IMR-90 (cell line): ENCODE results near the gene GABRB1. TPM values are rescaled to one million over a fixed set of nuclear protein-coding genes. Genes with fewer than 3 reads are reported as not detected.

Experiments used
- ATAC-seq: fragments of 200-7000 bp; cut with Tn5 transposase; 2 replicates; pipeline ENCODE4 v1.9.1; 2020; ENCODE audit warnings: low read depth, mild to moderate bottlenecking, moderate library complexity
- BruUV-seq: library from RNA; stranded (reverse); fragments of 400-500 nt; replicated peaks from 2 replicates; lab custom pipeline; 2021; lab: Mats Ljungman, UMichigan
- CTCF ChIA-PET: fragments of 300-600 bp; formaldehyde crosslinking; extraction: SDS; loops from one replicate; lab custom pipeline; 2021; ENCODE audit warnings: antibody characterized with exemption; lab: Yijun Ruan, JAX
- POLR2A ChIA-PET: fragments of 300-600 bp; sonication (Branson Sonifier 250); formaldehyde crosslinking; loops from one replicate; lab custom pipeline; 2022; ENCODE audit warnings: antibody characterized with exemption; ENCODE audit not compliant: unreplicated experiment; lab: Charles Lee
- DNase-seq: peaks from one replicate; pipeline ENCODE4 v3.0.0; 2013
- H2AFZ ChIP-seq: replicated peaks from 2 replicates; pipeline ENCODE3; 2013; ENCODE audit warnings: low read length, mild to moderate bottlenecking; ENCODE audit not compliant: poor library complexity
- H2AK5ac ChIP-seq: 2 replicates; pipeline ENCODE4 v1.6.1; 2013; ENCODE audit warnings: low read depth, low read length, inconsistent platforms
- H2AK9ac ChIP-seq: replicated peaks from 2 replicates; pipeline ENCODE3; 2013; ENCODE audit warnings: mild to moderate bottlenecking, low read depth, low read length, moderate library complexity; ENCODE audit not compliant: poor library complexity
- H2BK120ac ChIP-seq: 2 replicates; pipeline ENCODE4 v1.6.1; 2013; ENCODE audit warnings: low read depth, low read length, inconsistent platforms
- H2BK15ac ChIP-seq: 3 replicates; pipeline ENCODE4 v1.6.1; 2013; ENCODE audit warnings: low read depth, low read length, inconsistent platforms
- H2BK20ac ChIP-seq: 2 replicates; pipeline ENCODE4 v1.6.1; 2013; ENCODE audit warnings: low read depth, mild to moderate bottlenecking, inconsistent platforms, low read length, moderate library complexity
- H2BK5ac ChIP-seq: 2 replicates; pipeline ENCODE4 v1.6.1; 2013; ENCODE audit warnings: mild to moderate bottlenecking, low read depth, low read length, inconsistent platforms; ENCODE audit not compliant: poor library complexity, severe bottlenecking
- H3K14ac ChIP-seq: replicated peaks from 2 replicates; pipeline ENCODE4 v1.6.1; 2013; ENCODE audit warnings: low read depth, low read length, inconsistent platforms
- H3K18ac ChIP-seq: 2 replicates; pipeline ENCODE4 v1.6.1; 2013; ENCODE audit warnings: low read depth, low read length, control low read depth
- H3K23ac ChIP-seq: 2 replicates; pipeline ENCODE4 v1.6.1; 2013; ENCODE audit warnings: low read depth, low read length, inconsistent platforms
- H3K27ac ChIP-seq: 2 replicates; pipeline ENCODE4 v1.5.1; 2013; ENCODE audit warnings: mild to moderate bottlenecking, control low read depth, low read length; ENCODE audit not compliant: insufficient read depth
- H3K27me3 ChIP-seq: 2 replicates; pipeline ENCODE4 v1.6.1; 2013; ENCODE audit warnings: low read length; ENCODE audit not compliant: control insufficient read depth, insufficient read depth
- H3K36me3 ChIP-seq: 2 replicates; pipeline ENCODE4 v1.6.1; 2013; ENCODE audit warnings: low read length, mixed read lengths; ENCODE audit not compliant: control insufficient read depth, insufficient read depth
- H3K4ac ChIP-seq: 2 replicates; pipeline ENCODE4 v1.6.1; 2013; ENCODE audit warnings: low read depth, low read length, inconsistent platforms
- H3K4me1 ChIP-seq: 2 replicates; pipeline ENCODE4 v1.6.1; 2013; ENCODE audit warnings: low read length, mixed read lengths; ENCODE audit not compliant: control insufficient read depth, insufficient read depth
- H3K4me2 ChIP-seq: 2 replicates; pipeline ENCODE4 v1.6.1; 2013; ENCODE audit warnings: low read depth, mild to moderate bottlenecking, control low read depth, low read length, moderate library complexity
- H3K4me3 ChIP-seq: 2 replicates; pipeline ENCODE4 v1.5.1; 2013; ENCODE audit warnings: low read depth, mild to moderate bottlenecking, control low read depth, low read length, moderate library complexity; ENCODE audit not compliant: insufficient read depth
- H3K56ac ChIP-seq: 2 replicates; pipeline ENCODE4 v1.6.1; 2013; ENCODE audit warnings: low read length, inconsistent platforms; ENCODE audit not compliant: insufficient read depth; ENCODE audit errors: extremely low read depth
- H3K79me1 ChIP-seq, 2 experiments: 2 replicates each; pipeline ENCODE4 v1.6.1; 2013; ENCODE audit warnings: low read length in 2 of 2, inconsistent platforms in 1 of 2, low read depth in 1 of 2
- H3K9ac ChIP-seq: 2 replicates; pipeline ENCODE4 v1.6.1; 2013; ENCODE audit warnings: low read depth, low read length, control low read depth
- H3K9me1 ChIP-seq: 2 replicates; pipeline ENCODE4 v1.6.1; 2013; ENCODE audit warnings: low read length, inconsistent platforms; ENCODE audit not compliant: insufficient read depth
- H3K9me3 ChIP-seq: 2 replicates; pipeline ENCODE4 v1.6.1; 2013; ENCODE audit warnings: low read length; ENCODE audit not compliant: control insufficient read depth, insufficient read depth
- H4K20me1 ChIP-seq: 2 replicates; pipeline ENCODE4 v1.6.1; 2013; ENCODE audit warnings: low read length, inconsistent platforms; ENCODE audit not compliant: insufficient read depth
- H4K5ac ChIP-seq: 2 replicates; pipeline ENCODE4 v1.6.1; 2013; ENCODE audit warnings: mild to moderate bottlenecking, low read depth, low read length, control low read depth
- H4K8ac ChIP-seq, 2 experiments: 2 replicates each; pipeline ENCODE4 v1.6.1; 2013; ENCODE audit warnings: low read depth in 2 of 2, low read length in 2 of 2, control low read depth in 1 of 2, inconsistent platforms in 1 of 2
- H4K91ac ChIP-seq: 2 replicates; pipeline ENCODE4 v1.6.1; 2013; ENCODE audit warnings: low read depth, low read length, inconsistent platforms; ENCODE audit not compliant: insufficient read depth
- CEBPB ChIP-seq: IDR thresholded peaks from 2 replicates; pipeline ENCODE4 v1.6.1; 2012; ENCODE audit warnings: low read depth, low read length, improper control_type of control experiment
- CTCF ChIP-seq: conservative IDR thresholded peaks from 2 replicates; pipeline ENCODE4 v1.5.1; 2012; ENCODE audit warnings: mild to moderate bottlenecking, low read depth, low read length, improper control_type of control experiment
- FOS ChIP-seq: fragments of 150-350 bp; IDR thresholded peaks from 2 replicates; pipeline ENCODE4 v1.6.1; 2016; ENCODE audit warnings: low read depth, low read length
- NFE2L2 ChIP-seq: fragments of 150-350 bp; IDR thresholded peaks from 2 replicates; pipeline ENCODE4 v1.6.1; 2016; ENCODE audit warnings: low read depth, mild to moderate bottlenecking, low read length
- WGBS, 2 experiments: methylation state at CpG; one replicate each; pipeline versions ENCODE4 v1.1.5 to v1.1.7; 2013; ENCODE audit warnings: missing lambda C conversion rate in 2 of 2; ENCODE audit not compliant: insufficient read length in 1 of 2; ENCODE audit errors: extremely low coverage in 2 of 2; 5-methylcytosine and 5-hydroxymethylcytosine counted together
- dilution Hi-C: fragments of 300-500 bp; cut with HindIII; formaldehyde crosslinking; loops from one replicate; pipeline ENCODE4 v1.14.3; 2018; ENCODE audit warnings: low sequenced_read_pairs; ENCODE audit not compliant: unreplicated experiment
- in situ Hi-C: fragments of 300-500 bp; cut with MboI; formaldehyde crosslinking; loops from 3 replicates; pipeline ENCODE4 v1.14.3; 2019; ENCODE audit warnings: low sequenced_read_pairs, inconsistent platforms, mixed read lengths
- intact Hi-C: fragments of 100-400 bp; cut with micrococcal nuclease; formaldehyde crosslinking; loops from 2 replicates; pipeline ENCODE4 v1.10.0; 2022
- polyA plus RNA-seq, 3 experiments: library from polyadenylated mRNA; depleted of rRNA; stranded (reverse); fragments of >200 nt; gene quantifications; 2 replicates each; pipeline ENCODE4 v1.2.3, GENCODE V29; 2012; ENCODE audit warnings: low replicate concordance in 1 of 3
- total RNA-seq: library from RNA; depleted of rRNA; stranded (reverse); fragments of >200 nt; gene quantifications from 2 replicates; pipeline ENCODE4 v1.2.3, GENCODE V29; 2012

Gene GABRB1
- total and polyA plus RNA-seq, 2 of the 4 experiments (the other 2 are of a cell fraction): 4.7 to 16.1 TPM

GRCh38 chr4:47209833-47210232, 178.5 kb downstream of the GABRB1 start:
- no TSS peak for BruUV-seq
- H3K23ac ChIP-seq: no peak overlapping the region
- no CpG with 5 or more reads among the region's 1 CpG for WGBS, 2 experiments
- no peak overlapping the region for H3K56ac ChIP-seq
- intact Hi-C loops: loop anchor here (10.0 kb wide), 1 partner anchor 365 kb away; no protein-coding TSS in a partner anchor
- H2BK20ac ChIP-seq: no peak overlapping the region
- no peak overlapping the region; the same call in 1 of the 2 replicates for H3K4ac ChIP-seq
- CTCF ChIA-PET: interaction anchor here (1.1 kb wide), 1 partner anchor 9 kb away, joined by 3 read pairs; no protein-coding TSS in a partner anchor
- H3K79me1 ChIP-seq: peaks cover 0 to 17% of the 10 kb centered on the region in 2 experiments; a peak in 2 of 4 replicates
- ATAC-seq (peak; percentile 73), DNase-seq (peak; percentile 90)
- in situ Hi-C loops: no loop called here
- no peak overlapping the region for H4K91ac ChIP-seq
- H4K5ac ChIP-seq: no peak overlapping the region
- H2BK5ac ChIP-seq: peak overlapping the region; percentile 91
- no peak overlapping the region for H2AFZ ChIP-seq
- peak; percentile 82 for TF ChIP-seq CEBPB
- peak; percentile 69 for TF ChIP-seq FOS
- no peak for TF ChIP-seq CTCF
- 0 out of 2 replicates have a peak, but pooled peaks have one; percentile 16 for TF ChIP-seq NFE2L2
- H3K27ac ChIP-seq: no peak overlapping the region
- H3K9ac ChIP-seq: no peak overlapping the region
- H2BK15ac ChIP-seq: no peak overlapping the region
- H3K27me3 ChIP-seq: no peaks in the 10 kb centered on the region
- no peak overlapping the region for H2AK5ac ChIP-seq
- H3K4me1 ChIP-seq: peaks cover 3% of the 10 kb centered on the region; the same call in 1 of the 2 replicates
- H3K9me1 ChIP-seq: no peaks in the 10 kb centered on the region
- no peak overlapping the region for H3K18ac ChIP-seq
- no peaks in the 10 kb centered on the region for H3K36me3 ChIP-seq
- dilution Hi-C loops: no loop called here
- H3K9me3 ChIP-seq: no peaks in the 10 kb centered on the region
- H4K20me1 ChIP-seq: no peaks in the 10 kb centered on the region
- no peak overlapping the region for H3K4me3 ChIP-seq
- peak overlapping the region; percentile 37; the same call in 1 of the 2 replicates for H2BK120ac ChIP-seq
- POLR2A ChIA-PET: no interaction called here
- H2AK9ac ChIP-seq: no peak overlapping the region
- no peak overlapping the region for H3K4me2 ChIP-seq
- no peak overlapping the region for H3K14ac ChIP-seq
- no peak overlapping the region for H4K8ac ChIP-seq
